SIG-M5 treated with dmso at 0.1 percent for 504 hours (cell line): ENCODE measurements around the gene MAGI2.
"Not testable (repeated sequence)": the region's sequence is repeated elsewhere in the genome, so short reads cannot be mapped to it uniquely, and the experiment has no call there.

Source experiments
- DNase-seq: peaks from one replicate; lab custom pipeline; 2025; ENCODE audit not compliant: unreplicated experiment; lab: John Stamatoyannopoulos, UW

The MAGI2 gene

DNA sequence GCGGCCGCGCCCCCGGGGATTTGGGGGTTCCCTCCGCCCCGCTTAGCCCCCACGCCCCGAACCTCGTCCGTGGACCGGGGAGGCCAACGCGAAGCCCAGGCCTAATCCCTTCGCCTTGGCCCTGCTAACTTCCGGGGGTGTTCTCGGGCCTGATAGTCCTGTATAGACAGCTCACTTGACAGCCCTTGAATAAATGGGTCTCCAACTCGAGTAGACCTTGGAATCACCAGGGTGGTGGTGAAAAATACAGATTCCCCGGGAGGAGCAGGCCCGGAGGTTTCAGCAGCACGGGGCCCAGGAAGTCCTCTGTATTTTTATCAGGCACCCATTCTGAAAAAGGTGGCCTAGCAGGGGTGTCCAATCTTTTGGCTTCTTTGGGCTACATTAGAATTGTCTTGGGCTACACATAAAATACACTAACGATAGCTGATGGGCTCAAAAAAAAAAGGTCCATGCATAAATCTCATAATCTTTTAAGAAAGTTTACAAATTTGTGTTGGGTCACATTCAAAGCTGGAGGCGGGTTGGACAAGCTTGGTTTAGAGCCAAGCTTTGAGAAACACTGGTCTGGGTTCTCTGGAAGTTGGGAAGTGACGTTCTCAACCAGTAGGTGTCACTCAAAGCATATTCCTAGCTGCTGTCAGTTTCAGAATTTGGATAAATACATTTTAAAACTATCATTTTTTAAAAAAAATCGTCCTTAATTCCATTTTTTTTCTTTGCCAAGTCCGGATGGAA, 1433.2 kb downstream of the MAGI2 start:
- DNase-seq: peak; percentile 59

DNA sequence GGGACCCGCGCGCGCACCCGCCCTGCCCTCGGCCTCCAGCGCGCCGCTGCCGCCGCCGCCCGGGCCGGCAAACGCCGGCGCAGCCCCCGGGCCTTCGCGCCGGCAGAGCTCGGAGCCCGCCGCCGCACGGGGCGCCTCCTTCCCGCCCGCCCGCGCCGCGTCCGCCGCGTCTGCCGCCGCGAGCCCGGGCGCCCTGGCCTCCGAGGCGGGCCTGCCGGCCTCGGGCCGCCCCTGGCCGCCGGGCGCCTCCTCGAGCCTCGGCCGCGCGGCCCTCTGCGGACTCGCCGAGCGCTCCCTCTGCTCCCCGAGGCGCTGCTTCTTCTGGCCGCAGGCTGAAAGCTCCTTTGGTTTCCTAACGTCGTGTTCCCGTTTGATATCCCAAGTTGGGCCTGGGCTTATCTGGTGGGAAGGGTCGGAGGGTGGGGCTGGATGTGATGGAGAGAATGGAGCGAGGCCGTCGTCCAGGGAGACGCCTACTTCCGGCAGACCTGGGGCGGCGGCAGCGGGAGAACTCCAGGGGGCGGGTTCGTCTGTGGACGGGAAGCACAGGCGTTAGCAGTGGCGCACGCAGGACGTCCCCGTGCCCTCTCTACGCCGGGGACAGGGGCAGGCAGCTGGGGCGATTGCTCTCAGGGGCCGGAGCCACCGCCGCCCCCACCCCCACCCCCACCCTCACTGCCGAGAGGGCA, 1433.9 kb downstream of the MAGI2 start:
- peak; percentile 45 for DNase-seq

- DNase-seq: no peak
Observed at GRCh38 chr7:78018641-78019446, 1434.6 kb downstream of the MAGI2 start.

- no peak for DNase-seq
Observed at GRCh38 chr7:78017591-78018100, 1435.8 kb downstream of the MAGI2 start.

GRCh38 chr7:78015574-78016260, 1437.8 kb downstream of the MAGI2 start:
- DNase-seq: no peak

DNA sequence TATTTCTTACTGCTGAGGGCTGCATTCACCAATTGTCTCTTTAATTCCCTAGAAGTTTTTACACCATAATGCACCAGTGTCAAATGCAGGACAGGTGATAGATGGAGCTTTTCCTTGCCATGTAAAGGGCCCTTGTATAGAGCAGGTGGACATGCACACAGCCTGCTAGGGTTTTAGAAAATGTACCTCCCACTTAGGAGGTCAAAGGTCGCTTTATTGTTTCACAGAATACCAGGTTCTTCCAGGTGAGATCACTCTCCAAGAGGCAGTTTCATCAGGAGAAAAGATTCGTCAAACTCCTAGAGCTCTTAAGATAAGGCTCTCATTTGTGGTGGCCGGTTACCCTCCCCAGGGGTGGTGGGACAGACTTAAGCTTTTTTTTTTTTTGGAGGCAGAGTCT, 1439.1 kb downstream of the MAGI2 start:
- DNase-seq: no peak

DNA sequence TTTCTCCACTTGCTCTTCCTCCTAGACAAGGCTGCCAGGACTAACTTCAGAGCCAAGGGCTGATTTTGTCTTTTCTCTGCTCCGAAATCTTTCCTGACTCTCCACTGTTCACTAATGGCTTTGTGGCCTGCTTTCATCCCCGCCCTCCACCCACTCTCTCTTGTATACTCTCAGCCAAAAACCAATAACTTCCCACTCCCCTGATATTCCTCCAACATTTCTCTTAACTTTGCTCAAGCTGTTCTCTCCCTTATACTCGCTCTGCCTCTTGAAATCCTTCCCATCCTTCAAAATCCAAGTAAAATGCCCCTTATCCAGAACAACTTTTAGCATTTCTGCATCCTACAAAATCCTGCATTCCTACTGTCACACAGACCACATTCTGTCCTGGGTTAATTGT, 1440.1 kb downstream of the MAGI2 start:
- DNase-seq: no peak

DNA sequence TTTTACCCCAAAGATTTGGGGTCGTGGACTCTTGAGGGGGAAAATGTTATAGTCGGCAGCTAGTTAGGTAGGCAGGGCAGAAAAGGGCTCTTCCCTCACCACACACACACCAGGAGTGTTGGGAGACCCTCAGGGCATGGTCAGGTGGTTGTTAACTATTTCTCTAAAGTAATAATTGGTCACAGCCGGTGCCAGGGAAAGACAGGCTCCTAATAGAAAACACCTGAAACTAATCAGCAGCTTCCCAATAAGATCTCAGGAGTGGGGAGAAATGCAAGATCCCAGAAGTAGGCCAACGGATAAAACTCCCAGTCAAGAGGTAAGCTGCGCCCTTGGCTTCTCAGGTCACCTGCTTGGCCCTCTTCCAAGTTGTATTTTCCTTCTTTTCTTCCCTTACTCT, 1441.8 kb downstream of the MAGI2 start:
- DNase-seq: no peak

- no peak for DNase-seq
Observed at GRCh38 chr7:78007231-78007630, 1446.2 kb downstream of the MAGI2 start.

- no peak for DNase-seq
Observed at GRCh38 chr7:78006063-78006755, 1447.3 kb downstream of the MAGI2 start.

GRCh38 chr7:78002715-78003114, 1450.8 kb downstream of the MAGI2 start:
- no peak for DNase-seq

GRCh38 chr7:78002021-78002420, 1451.4 kb downstream of the MAGI2 start:
- no peak for DNase-seq

GRCh38 chr7:77999168-77999567, 1454.3 kb downstream of the MAGI2 start:
- DNase-seq: not testable (repeated sequence)

GRCh38 chr7:77995717-77996116, 1457.8 kb downstream of the MAGI2 start:
- DNase-seq: no peak

DNA sequence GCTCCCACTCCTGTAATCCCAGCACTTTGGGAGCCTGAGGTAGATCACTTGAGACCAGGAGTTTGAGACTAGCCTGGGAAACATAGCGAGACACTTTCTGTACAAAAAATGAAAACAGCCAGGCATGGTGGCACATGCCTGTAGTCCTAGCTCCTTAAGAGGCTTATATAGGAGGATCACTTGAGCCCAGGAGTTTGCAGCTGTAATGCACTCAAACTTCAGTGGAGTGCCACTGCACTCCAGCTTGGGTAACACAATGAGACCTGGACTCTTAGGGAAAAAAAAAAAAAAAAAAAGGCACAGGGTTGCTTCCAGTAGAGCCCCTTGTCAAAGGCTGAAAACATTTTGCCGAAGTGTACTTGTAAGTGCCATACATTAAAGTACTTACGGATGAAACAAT, 1459.6 kb downstream of the MAGI2 start:
- no peak for DNase-seq

GRCh38 chr7:77991656-77992055, 1461.8 kb downstream of the MAGI2 start:
- DNase-seq: no peak

DNA sequence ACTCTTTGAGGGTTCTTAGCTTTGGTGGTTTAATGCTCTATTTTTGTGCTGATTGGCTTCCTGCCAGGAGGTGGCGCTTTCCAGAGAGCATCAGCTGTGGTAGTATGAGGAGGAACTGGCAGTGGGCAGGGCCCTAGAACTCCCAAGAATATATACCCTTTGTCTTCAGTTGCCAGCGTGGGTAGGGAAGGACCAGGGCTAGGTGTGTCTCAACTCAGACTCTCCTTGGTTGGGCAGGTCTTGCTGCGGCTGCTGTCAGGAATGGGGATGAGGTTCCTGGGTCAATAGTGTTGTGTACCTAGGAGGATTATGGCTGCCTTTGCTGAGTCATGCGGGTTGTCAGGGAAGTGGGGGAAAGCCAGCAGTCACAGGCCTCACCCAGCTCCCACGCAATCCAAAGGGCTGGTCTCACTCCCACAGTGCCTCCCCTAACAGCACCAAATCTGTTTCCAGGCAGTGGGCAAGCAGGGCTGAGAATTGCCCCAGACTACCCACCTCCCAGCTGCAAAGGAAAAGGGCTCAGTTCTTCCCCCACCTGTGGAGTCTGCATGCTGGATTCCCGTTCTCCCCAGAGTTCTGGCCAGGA, 1463.4 kb downstream of the MAGI2 start:
- DNase-seq: peak; percentile 42

GRCh38 chr7:77985974-77986339, 1467.5 kb downstream of the MAGI2 start:
- DNase-seq: no peak

DNA sequence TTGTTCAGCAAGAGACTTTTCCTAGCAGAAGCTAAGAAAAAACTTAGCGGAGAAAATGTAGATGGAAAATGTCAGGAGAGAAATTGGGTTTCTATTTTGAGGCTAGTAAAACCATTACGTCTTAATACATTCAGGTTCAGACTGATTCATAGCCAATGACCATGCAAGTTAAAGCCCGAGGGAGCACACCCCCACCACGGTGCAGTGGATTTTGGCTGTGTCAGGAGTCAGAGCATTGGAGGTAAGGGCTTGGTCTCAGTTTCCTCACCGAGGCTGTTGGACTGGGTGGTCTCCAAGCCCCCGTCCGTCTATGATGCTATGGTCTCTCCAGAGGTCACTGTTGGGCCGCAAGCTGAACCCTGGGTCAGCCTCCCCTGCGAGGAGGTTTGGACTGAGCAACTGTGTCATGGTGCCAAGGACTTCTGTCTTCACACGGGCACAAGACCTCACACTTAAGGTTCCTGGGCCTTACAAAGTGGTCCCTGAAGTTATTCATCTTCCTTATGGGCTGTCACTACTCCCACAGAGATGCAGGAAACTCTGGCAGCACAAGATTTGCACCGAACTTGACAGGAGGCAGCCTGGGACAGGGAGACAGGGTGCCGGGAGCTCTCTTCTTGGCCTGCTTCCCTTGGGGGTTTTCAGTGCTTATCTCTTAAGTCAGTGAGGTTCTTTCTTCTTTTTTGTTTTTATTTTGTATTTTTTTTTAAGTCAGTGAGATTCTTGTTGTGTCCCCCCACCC, 1468.1 kb downstream of the MAGI2 start:
- DNase-seq: no peak
